Stromal cell of bone marrow (primary cell): ENCODE measurements around the gene HMGXB3.
"Not testable (repeated sequence)": the region's sequence is repeated elsewhere in the genome, so short reads cannot be mapped to it uniquely, and the experiment has no call there.

ENCODE experiments used
- DNase-seq: peaks from one replicate; pipeline ENCODE4 v3.0.0-alpha.2; 2012; ENCODE audit warnings: low read depth

HMGXB3 gene

GRCh38 chr5:150068961-150069645, 68.6 kb downstream of the HMGXB3 start:
- DNase-seq, result no peak

- no peak for DNase-seq
Observed at GRCh38 chr5:150069672-150070627, 69.4 kb downstream of the HMGXB3 start.

DNA sequence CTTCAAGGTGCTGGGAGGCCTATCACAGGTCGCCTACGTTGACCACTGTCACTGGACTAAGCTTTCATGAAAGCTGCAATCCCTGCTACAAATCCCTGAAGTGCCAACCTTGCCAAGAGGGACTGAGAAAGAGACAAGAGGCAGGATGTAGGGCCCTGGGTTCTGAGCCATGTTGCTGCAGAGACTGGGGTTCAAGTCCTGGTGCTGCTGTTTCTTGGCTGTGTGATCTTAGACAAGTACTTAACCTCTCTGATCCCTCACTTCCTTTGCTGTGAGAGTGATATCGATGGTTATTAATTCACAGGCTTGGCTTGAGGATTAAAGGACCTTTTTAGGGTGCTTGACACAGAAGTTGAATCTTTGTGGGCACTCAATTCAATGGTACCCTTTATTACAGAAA, 70.3 kb downstream of the HMGXB3 start:
- DNase-seq, result no peak

DNA sequence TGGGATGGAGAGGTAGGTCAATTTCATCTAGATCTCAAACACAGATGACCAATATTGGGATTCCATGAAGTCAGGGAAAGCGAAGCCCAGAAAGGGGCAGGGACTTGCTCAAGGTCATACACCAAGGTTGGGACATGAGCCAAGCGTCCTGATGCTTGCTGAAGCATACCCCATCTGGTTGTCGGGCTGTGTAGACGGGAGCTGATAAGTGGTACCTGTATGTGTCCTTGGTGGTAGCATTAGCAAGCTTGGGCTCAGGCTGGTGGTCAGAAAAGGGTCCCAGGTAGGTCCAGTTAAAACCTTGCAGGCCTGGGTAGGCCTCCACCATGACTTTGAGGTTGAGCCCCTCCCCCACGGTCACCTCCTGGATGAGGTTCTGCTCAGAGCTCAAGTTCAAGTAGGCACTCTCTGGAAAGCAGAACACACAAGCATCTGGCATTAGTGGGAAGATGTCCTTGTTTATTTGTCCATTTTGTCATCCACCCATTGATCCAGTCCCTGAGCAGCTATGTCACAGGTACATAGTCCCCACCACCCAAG, 72.6 kb downstream of the HMGXB3 start:
- DNase-seq, result no peak

DNA sequence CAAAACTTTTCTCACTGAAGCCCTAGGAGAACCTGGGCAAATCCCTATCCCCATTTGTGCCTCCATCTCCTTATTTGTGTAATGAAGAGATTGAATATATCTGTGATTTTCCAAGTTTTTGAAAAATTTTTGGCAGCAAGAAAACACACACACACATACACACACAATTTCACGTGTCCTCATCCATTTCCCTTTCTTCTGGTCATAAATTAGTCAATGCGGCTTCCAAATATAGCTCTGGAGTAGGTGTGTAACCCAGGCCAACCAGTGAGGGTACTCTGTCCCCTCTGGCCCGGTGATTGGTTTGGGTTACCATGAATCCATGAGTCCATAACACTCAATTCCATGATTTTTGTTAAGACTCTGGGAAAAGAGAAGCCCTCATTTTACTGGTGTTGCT, 73.1 kb downstream of the HMGXB3 start:
- DNase-seq, result no peak

- no peak for DNase-seq
Observed at GRCh38 chr5:150075233-150075632, 74.7 kb downstream of the HMGXB3 start.

GRCh38 chr5:150075806-150076205, 75.3 kb downstream of the HMGXB3 start:
- no peak for DNase-seq

DNA sequence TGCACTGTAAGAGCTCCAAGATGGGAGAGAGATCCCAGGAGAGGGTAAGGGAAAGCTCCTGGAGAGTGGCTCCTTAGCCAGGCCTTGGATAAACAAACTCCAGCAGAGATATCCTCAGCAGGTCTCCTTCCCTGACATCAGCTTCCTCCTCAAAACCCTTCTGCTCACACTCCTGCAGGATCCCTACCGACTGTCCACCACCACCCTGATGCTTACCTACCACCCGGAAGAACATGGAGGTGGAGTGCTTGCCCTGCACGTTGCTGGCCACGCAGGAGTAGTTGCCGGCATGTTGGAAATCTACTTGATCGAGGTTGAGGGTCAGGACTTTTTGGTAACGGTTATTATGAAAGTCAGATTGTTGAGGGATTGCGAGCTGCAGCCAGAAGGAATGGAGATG, 76.5 kb downstream of the HMGXB3 start:
- no peak for DNase-seq

DNA sequence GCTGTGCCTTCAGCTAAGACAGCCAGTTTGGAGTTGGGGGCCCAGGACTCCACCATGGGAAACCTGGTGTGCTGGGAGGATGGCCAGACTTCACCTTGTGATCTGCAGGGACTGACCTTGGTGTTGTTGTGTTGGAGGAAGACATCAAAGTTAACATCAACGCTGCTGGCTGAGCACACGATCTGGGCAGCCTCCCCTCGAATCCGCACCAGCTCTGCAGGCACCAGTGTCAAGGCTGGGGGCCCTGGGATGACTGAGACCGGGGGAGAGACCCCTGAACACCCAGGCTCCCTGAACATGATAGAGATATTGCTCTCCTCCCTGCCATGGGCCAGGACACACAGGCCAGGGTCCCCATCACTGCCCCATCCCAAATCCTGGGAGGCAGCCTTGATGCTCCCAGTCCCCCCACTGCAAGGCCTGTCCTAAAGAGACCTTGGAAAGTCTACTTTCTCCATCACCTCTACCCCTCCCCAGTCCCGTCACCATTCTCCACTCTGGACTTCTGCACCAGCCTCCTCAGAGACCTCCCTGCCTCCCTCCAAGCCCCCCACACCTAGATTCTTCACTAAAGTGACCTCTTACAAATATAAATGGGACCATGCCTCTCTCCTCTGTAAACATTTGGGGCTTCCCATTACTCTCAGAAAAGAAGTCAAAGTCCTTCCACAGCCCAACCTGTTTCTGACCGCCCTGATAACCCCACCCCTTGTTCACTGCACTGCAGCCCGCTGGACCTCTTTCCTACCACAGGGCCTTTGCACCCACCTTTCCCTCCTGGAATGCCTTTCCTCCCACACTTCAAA, 77.7 kb downstream of the HMGXB3 start:
- DNase-seq, result no peak

- DNase-seq, result no peak
Observed at GRCh38 chr5:150078802-150079689, 78.5 kb downstream of the HMGXB3 start.

DNA sequence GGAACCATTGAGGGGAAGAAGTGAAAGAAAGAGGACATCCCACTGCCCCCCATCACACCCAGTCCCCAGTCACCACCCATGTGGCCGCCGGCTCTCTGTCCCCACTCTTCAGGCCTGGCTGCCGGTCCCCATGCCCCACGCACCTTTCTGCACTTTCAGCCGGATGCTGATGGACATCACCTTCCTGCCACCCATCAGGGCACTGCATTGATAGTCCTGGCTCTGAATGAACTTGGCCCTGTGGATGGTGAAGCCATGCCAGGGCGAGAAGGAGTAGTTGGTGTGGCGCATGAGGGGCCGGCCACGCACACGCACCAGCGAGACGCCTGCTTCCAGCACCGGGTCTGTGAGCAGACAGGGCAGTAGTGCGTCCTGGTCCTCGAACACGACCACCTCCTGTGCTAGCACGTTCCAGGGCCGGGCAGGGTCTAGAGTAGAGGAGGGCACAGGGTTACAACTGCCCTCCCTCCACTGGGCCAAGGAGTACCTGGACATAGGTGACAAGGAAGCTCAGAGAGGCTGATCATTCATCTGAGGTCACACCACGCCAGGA, 79.4 kb downstream of the HMGXB3 start:
- no peak for DNase-seq

DNA sequence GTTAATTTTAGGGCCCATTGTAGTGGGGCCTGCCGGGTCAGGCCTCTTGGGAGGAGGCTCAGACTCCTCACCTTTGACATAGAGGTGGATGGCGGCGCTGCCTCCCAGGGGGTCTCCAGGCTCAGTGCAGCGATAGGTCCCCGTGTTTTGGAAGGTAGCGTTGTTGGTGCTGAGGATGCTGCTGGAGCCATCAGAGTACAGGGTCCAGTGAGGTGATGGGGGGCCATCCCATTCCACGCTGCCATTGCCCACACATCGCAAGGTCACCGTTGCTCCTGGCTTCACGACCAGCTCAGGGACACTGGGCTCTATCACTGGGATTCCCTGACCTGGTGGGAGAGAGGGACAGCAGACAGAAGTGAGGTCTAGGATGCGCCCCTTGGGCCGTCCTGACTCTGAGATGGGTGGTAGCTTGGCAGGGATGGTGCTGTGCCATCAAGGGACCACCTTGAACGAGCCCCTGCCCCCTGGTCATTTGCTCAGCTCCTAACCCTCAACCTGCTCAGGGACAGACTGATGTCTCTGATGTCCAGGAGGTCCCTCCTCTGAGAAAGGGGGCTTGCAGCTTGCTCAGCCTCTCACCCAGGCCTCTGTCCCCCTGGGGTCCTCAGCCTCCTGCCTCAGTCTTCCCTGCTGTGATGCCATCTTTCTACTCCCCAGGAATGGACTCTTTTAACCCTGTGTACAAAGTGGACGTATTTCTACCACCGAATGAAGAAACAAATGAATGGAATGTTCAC, 80.3 kb downstream of the HMGXB3 start:
- DNase-seq, result no peak

DNA sequence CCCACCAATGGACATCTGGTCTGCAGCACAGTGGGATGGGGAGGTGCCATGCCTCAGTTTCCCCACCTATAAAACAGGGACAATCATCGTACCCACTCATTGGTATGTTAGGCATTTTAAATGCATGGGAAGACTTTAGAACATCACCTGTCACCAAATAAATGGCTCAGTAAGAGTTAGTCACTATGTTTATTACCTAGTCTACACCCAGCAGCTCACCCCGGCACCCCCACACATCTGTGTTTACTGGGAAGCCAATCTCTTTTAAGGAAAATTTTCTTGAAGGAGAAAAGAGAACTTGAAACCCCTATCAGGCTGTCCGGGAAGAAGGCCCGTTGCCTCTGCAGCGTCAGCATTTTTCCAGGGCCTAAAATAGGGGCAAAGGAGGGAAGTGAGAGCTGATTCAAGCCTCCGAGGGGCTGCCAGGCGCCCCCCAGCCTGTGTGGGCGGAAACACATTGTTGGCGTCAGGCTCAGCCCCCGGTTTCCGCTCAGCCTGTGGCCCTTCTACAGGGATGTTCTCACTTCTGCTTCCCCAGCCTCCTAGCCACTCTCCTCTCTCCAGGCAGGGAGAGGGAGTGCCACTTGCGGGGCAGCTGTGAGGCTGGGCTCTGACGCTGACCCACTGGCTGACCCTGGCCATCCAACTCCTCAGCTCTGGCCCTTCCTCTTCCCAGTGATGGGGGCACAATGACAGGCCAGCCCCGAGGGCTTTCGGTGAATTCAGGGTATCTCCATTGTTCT, 81.2 kb downstream of the HMGXB3 start:
- DNase-seq, result no peak

- DNase-seq, result no peak
Observed at GRCh38 chr5:150082374-150082773, 81.8 kb downstream of the HMGXB3 start.

DNA sequence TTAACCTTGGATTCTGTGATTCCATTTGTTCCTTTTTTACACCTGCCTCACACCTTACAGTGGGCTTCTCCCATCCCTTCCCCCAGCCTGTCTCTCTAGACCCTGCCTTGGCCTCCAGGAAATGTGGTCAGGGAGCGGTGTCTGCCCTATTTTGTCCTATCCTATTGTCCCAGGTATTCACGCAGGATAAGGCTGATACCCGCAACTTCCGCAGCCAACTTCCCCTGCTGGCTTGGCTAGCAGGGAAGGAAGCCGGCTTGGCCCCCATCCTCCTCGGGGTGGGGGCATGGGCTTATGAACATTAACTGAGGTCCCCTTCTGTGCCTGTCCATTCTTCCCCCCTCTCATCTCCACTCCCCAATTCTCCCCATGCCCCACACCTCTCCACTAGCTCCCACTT, 82.3 kb downstream of the HMGXB3 start:
- DNase-seq, result no peak

GRCh38 chr5:150084754-150085153, 84.2 kb downstream of the HMGXB3 start:
- DNase-seq, result not testable (repeated sequence)

DNA sequence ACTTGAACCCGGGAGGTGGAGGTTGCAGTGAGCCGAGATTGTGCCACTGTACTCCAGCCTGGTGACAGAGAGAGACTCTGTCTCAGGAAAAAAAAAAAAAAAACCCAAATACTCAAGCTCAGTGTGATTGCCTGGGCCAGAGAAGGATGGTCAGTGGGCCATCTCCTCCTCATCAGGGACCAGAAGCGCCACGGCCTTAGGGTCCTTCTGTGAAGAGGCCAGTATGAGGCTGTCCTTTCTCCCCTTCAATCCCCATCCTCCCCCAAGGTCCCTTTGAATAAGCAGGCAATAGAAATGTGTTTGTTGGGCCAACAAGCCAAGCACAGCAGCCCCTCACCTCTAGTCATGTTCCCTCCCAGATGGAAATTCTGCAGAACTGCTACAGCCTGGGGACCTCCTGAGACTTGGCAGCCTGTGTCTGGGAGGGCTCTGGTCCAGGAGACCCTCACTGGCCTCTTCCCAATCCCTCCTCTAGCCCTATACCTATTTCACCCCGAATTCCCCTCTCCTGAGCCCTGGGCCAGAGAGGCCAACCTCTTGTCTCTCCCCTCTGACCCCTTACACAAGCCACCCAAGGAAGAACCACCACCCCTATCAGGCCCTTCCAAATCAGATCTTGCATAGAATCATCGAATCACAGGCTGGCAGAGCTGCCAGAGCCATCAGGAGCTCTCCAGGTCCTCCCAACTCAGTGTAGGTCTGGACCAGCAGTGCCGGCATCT, 84.8 kb downstream of the HMGXB3 start:
- no peak for DNase-seq

DNA sequence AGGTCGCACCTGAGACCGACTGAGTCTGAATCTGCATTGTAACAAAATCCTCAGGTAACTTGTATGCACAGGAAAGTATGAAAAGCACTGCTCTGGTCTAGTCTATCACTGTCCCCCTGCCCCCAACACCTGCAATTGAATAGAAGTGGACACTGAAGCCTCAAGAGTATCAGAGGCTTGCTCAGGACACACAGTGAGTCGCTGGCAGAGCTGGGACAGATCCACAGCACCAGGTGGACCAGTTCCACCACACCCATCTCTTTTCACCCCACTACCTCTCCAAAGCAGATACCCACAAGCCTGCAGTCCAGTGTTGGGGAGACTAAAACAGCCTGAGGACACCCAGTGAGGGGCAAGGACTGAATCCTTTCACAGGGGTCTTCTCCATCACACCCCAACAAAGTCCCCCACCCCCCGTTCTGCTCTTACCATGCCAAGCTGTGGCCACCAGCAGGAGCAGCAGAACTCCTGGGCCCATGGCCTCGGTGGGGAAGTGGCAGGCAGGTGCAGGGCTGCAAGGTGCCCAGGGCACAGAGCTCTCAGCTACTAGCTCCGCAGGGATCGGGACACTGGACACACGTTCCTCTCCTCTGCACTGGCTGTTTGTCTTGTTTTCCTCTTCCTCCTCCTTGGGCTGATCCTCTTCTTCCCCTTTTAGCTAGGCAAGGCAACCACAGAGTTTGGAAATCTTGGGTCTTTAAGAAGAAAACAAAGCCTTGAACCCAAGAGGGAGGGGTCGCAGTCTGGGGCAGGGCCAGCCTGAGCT, 85.6 kb downstream of the HMGXB3 start, which contains the start of gene CSF1R:
Gene CSF1R, minus strand, starts transcription at position 605 of the 766 bp plus-strand sequence. Its CDS starts 127 bp downstream, at position 478.
- DNase-seq, result no peak
